HCT116 (cell line): Measurements from ENCODE around the gene DDRGK1. TPM values are rescaled to one million over a fixed set of nuclear protein-coding genes. Genes with fewer than 3 reads are reported as not detected.
A peak's percentile ranks its signal among the peaks of the same experiment; 100 is the strongest.

Source experiments
- ATAC-seq: fragments of 200-7000 bp; cut with Tn5 transposase; 2 replicates; pipeline ENCODE4 v1.9.1; 2020; ENCODE audit warnings: mild to moderate bottlenecking, moderate library complexity
- Bru-seq: library from RNA; stranded (reverse); fragments of 400-500 nt; gene quantifications from one replicate; lab custom pipeline; 2021; lab: Mats Ljungman, UMichigan
- BruChase-seq, 2 experiments: library from RNA; stranded (reverse); fragments of 400-500 nt; gene quantifications; one replicate each; lab custom pipeline; 2021; lab: Mats Ljungman, UMichigan
- BruUV-seq: library from RNA; stranded (reverse); fragments of 400-500 nt; replicated peaks from 2 replicates; lab custom pipeline; 2021; lab: Mats Ljungman, UMichigan
- CTCF ChIA-PET: fragments of 300-600 bp; sonication (Branson Sonifier 250); formaldehyde crosslinking; loops from one replicate; lab custom pipeline; 2021; ENCODE audit warnings: antibody characterized with exemption; lab: Charles Lee
- POLR2A ChIA-PET: fragments of 300-600, 350-600 bp; sonication (Branson Sonifier 250); formaldehyde crosslinking; loops from one replicate; lab custom pipeline; 2021; ENCODE audit warnings: antibody characterized with exemption; lab: Charles Lee
- RAD21 ChIA-PET, 2 experiments: fragments of 300-600 bp; sonication (Branson Sonifier 250); formaldehyde crosslinking; loops; one replicate each; lab custom pipeline; 2023; ENCODE audit warnings: low total read pairs in 2 of 2; ENCODE audit not compliant: uncharacterized antibody in 2 of 2, unreplicated experiment in 2 of 2, low non-redundant PET in 1 of 2; lab: Charles Lee
- DNase-seq: peaks from one replicate; pipeline ENCODE4 v3.0.0-alpha.2; 2010; ENCODE audit warnings: low read depth, low spot score
- H2AFZ ChIP-seq: fragments of 200-600 bp; shearing (Covaris generic), sonication (generic); 2 replicates; pipeline ENCODE4 v1.6.1; 2017; ENCODE audit warnings: low read depth, mixed run types, mixed read lengths, antibody characterized with exemption, low read length; ENCODE audit not compliant: poor library complexity, severe bottlenecking
- H3K27ac ChIP-seq: 2 replicates; pipeline ENCODE4 v1.5.1; 2012; ENCODE audit warnings: low read depth, low read length
- H3K27me3 ChIP-seq: fragments of 200-600 bp; sonication (generic); 2 replicates; pipeline ENCODE4 v1.6.1; 2016; ENCODE audit warnings: mixed run types, low read length, mixed read lengths; ENCODE audit not compliant: insufficient read depth
- H3K36me3 ChIP-seq, 2 experiments: fragments of 200-500 bp in 1 of 2; fragments of 200-600 bp in 1 of 2; sonication (Bioruptor generic) in 1 of 2; sonication (generic) in 1 of 2; 2 replicates each; pipeline versions ENCODE4 v1.5.1 to v1.6.1; 2014 to 2016; ENCODE audit warnings: low read length in 2 of 2, inconsistent platforms in 1 of 2, mixed read lengths in 1 of 2, mixed run types in 1 of 2; ENCODE audit not compliant: insufficient read depth in 2 of 2, control insufficient read depth in 1 of 2
- H3K4me1 ChIP-seq, 2 experiments: fragments of 200-600 bp in 1 of 2; sonication (generic) in 1 of 2; 2 replicates each; pipeline versions ENCODE4 v1.5.1 to v1.6.1; 2012 to 2017; ENCODE audit warnings: low read length in 2 of 2, inconsistent platforms in 1 of 2, mild to moderate bottlenecking in 1 of 2, mixed read lengths in 1 of 2, mixed run types in 1 of 2, moderate library complexity in 1 of 2; ENCODE audit not compliant: insufficient read depth in 2 of 2, control insufficient read depth in 1 of 2
- H3K4me2 ChIP-seq: fragments of 200-600 bp; sonication (generic); 2 replicates; pipeline ENCODE4 v1.6.1; 2017; ENCODE audit warnings: mixed run types, low read length, mixed read lengths
- H3K4me3 ChIP-seq, 2 experiments: fragments of 200-600 bp in 1 of 2; sonication (generic) in 1 of 2; replicated peaks in 1 of 2; 2 replicates each; pipeline ENCODE4 v1.5.1; 2011 to 2016; ENCODE audit warnings: low read length in 2 of 2, control low read depth in 1 of 2, low read depth in 1 of 2, mild to moderate bottlenecking in 1 of 2, mixed read lengths in 1 of 2, mixed run types in 1 of 2
- H3K79me2 ChIP-seq: fragments of 200-600 bp; sonication (generic); 2 replicates; pipeline ENCODE4 v1.6.1; 2017; ENCODE audit warnings: mild to moderate bottlenecking, mixed run types, low read length, moderate library complexity, mixed read lengths; ENCODE audit not compliant: insufficient read depth
- H3K9ac ChIP-seq: fragments of 200-600 bp; sonication (generic); 2 replicates; pipeline ENCODE4 v1.6.1; 2016; ENCODE audit warnings: low read length, mixed read lengths
- H3K9me2 ChIP-seq: fragments of 200-600 bp; sonication (generic), shearing (Covaris generic); 2 replicates; pipeline ENCODE4 v1.6.1; 2017; ENCODE audit warnings: mixed run types, mild to moderate bottlenecking, moderate library complexity; ENCODE audit not compliant: insufficient read depth
- H3K9me3 ChIP-seq, 2 experiments: fragments of 200-500 bp in 1 of 2; fragments of 200-600 bp in 1 of 2; sonication (Bioruptor generic) in 1 of 2; sonication (generic) in 1 of 2; 2 replicates each; pipeline ENCODE4 v1.6.1; 2014 to 2017; ENCODE audit warnings: low read length in 2 of 2, mixed read lengths in 2 of 2, inconsistent platforms in 1 of 2, low read depth in 1 of 2, mild to moderate bottlenecking in 1 of 2, mixed run types in 1 of 2, moderate library complexity in 1 of 2; ENCODE audit not compliant: control insufficient read depth in 1 of 2, insufficient read depth in 1 of 2
- H4K20me1 ChIP-seq: fragments of 200-600 bp; sonication (generic), shearing (Covaris generic); 2 replicates; pipeline ENCODE4 v1.6.1; 2017; ENCODE audit warnings: mixed run types, mild to moderate bottlenecking, moderate library complexity; ENCODE audit not compliant: insufficient read depth
- CBX3 ChIP-seq: IDR thresholded peaks from 2 replicates; pipeline ENCODE4 v1.6.1; 2012; ENCODE audit warnings: low read depth
- CEBPB ChIP-seq: IDR thresholded peaks from 2 replicates; pipeline ENCODE4 v1.6.1; 2012; ENCODE audit warnings: low read depth
- EZH2 ChIP-seq: fragments of 200-600 bp; sonication (generic); IDR thresholded peaks from 2 replicates; pipeline ENCODE4 v1.6.1; 2017; ENCODE audit warnings: antibody characterized with exemption, mixed run types
- POLR2A ChIP-seq: IDR thresholded peaks from 2 replicates; pipeline ENCODE4 v1.7.0; 2011; ENCODE audit warnings: borderline replicate concordance; ENCODE audit not compliant: insufficient read depth, insufficient read length; ENCODE audit errors: extremely low read depth
- POLR2AphosphoS5 ChIP-seq: IDR thresholded peaks from 2 replicates; pipeline ENCODE4 v1.6.1; 2011; ENCODE audit warnings: mild to moderate bottlenecking, low read depth, low read length, moderate library complexity
- SIN3A ChIP-seq: IDR thresholded peaks from 2 replicates; pipeline ENCODE4 v1.6.1; 2012; ENCODE audit warnings: low read depth
- SP1 ChIP-seq: IDR thresholded peaks from 2 replicates; pipeline ENCODE4 v1.6.1; 2012; ENCODE audit warnings: low read depth
- TCF7L2 ChIP-seq: IDR thresholded peaks from 2 replicates; pipeline ENCODE4 v1.7.0; 2011; ENCODE audit warnings: borderline replicate concordance, inconsistent platforms; ENCODE audit not compliant: insufficient read depth, insufficient read length; ENCODE audit errors: extremely low read depth
- ZFX ChIP-seq: fragments of 450-650 bp; IDR thresholded peaks from 2 replicates; pipeline ENCODE4 v1.6.1; 2017
- intact Hi-C: fragments of 100-400 bp; cut with micrococcal nuclease; formaldehyde crosslinking; loops from 2 replicates; pipeline ENCODE4 v1.10.0; 2022
- long read RNA-seq: library from polyadenylated mRNA; unstranded; transcript quantifications from one replicate; pipeline ENCODE4 v2.0.0, GENCODE V29; 2021; ENCODE audit not compliant: unreplicated experiment
- polyA plus RNA-seq: library from polyadenylated mRNA; unstranded; fragments of >200 nt; gene quantifications from 2 replicates; pipeline ENCODE4 v1.2.1, GENCODE V29; 2012; ENCODE audit warnings: missing spikeins
- total RNA-seq: library from RNA; stranded (reverse); gene quantifications from one replicate; pipeline ENCODE4 v1.2.1, GENCODE V29; 2021; ENCODE audit not compliant: unreplicated experiment
- TF ChIP-seq, protein P1 (sequence below): IDR thresholded peaks from 2 replicates; pipeline ENCODE4 v1.6.1; 2012

Gene DDRGK1
- total RNA-seq = 45.8 TPM
- 53.5 and 57.2 TPM in 2 replicates for polyA plus RNA-seq
- percentile 69 among the genes with signal in this experiment for Bru-seq, nascent RNA
- BruChase-seq, experiment 1, labeled RNA remaining after a 6-hour chase = percentile 84 among the genes with signal in this experiment
- BruChase-seq, experiment 2, labeled RNA remaining after a 2-hour chase = percentile 80 among the genes with signal in this experiment
- long read RNA-seq, transcript DDRGK1-201 (9 exons, 1,306 nt) = major isoform, 40 of 67 reads
- long read RNA-seq, partial matches to known transcripts = 7 of 67 reads
- long read RNA-seq, other reads (novel, unspliced or antisense) = 18 of 67 reads

DNA sequence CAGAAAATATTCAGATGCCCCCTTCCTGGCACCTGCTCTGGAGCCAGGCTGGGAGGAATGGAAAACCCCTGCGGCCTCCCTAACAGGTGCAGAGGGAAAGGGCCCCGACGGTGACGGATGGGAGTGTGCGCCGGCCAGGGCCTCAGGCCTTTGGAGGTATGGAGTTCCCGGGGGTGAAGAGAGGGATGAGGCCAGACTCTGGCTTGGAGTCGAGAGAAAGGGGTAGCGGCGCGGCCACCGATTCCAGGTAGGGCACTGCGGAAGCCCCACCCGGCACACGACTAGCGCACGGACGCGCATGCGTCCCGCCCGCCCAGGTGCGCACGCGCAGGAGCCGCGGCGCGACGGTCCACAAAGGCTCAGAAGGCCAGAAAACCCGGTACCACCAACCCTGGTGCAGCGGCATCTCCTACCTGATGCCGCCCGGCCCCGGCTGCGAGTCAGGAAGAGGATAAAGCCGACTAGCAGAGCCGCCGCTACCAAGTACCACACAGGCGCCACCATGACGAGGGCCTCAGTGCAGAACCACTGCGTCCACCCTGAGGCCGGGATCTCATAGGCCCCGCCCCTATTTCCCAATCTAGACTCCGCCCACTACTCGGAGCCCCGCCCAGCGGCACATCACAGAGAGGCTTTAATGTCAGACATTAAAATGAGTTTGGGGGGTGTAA lies at the start of gene DDRGK1:
Gene DDRGK1, minus strand, starts transcription at position 559 of the 671 bp plus-strand sequence. Its CDS starts 55 bp downstream, at position 504.
- H3K36me3 ChIP-seq = peaks cover 9 to 13% of the 10 kb centered on the region in 2 experiments; a peak in 3 of 4 replicates
- BruUV-seq = TSS peak; percentile 46
- no peaks in the 10 kb centered on the region for H3K9me3 ChIP-seq
- H3K4me3 ChIP-seq = peak within 1 kb of the TSS; percentile 94
- H3K9ac ChIP-seq = peak within 1 kb of the TSS; percentile 85
- H3K4me1 ChIP-seq = peaks cover 9 to 19% of the 10 kb centered on the region in 2 experiments; a peak in 3 of 4 replicates
- H3K9me2 ChIP-seq = no peaks in the 10 kb centered on the region
- intact Hi-C loops = no loop called here
- H2AFZ ChIP-seq = no peak within 1 kb of the TSS
- no peaks in the 10 kb centered on the region for H3K27me3 ChIP-seq
- TF ChIP-seq CEBPB (peak; percentile 95), POLR2AphosphoS5 (peak; percentile 90), CBX3 (no peak), TCF7L2 (peak; percentile 87), ZFX (peak; percentile 87), SP1 (no peak; the same call in 1 of the 2 replicates), EZH2 (no peak), SIN3A (peak; percentile 61), POLR2A (peak; percentile 72)
- TF ChIP-seq, protein P1, sequence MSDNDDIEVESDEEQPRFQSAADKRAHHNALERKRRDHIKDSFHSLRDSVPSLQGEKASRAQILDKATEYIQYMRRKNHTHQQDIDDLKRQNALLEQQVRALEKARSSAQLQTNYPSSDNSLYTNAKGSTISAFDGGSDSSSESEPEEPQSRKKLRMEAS = peak; percentile 32; the same call in 1 of the 2 replicates
- no peaks in the 10 kb centered on the region for H4K20me1 ChIP-seq
- peak within 1 kb of the TSS; percentile 90 for H3K4me2 ChIP-seq
- ATAC-seq = peak; percentile 85
- CTCF ChIA-PET = no interaction called here
- peak within 1 kb of the TSS; percentile 87 for H3K27ac ChIP-seq
- peaks cover 28% of the 10 kb centered on the region for H3K79me2 ChIP-seq
- POLR2A ChIA-PET = interaction anchor here (0.6 kb wide), 1 partner anchor 674 kb away, joined by 3 read pairs; no protein-coding TSS in a partner anchor
- DNase-seq = peak; percentile 54
- RAD21 ChIA-PET = no interaction called here
